Osteocyte (in vitro differentiated cells): Measurements from ENCODE around the gene ITGB7. TPM values are rescaled to one million over a fixed set of nuclear protein-coding genes. Genes with fewer than 3 reads are reported as not detected.

Experiments used
- DNase-seq: peaks from one replicate; pipeline ENCODE4 v3.0.0; 2021; ENCODE audit warnings: mixed read lengths; ENCODE audit not compliant: unreplicated experiment; ENCODE audit errors: extremely low spot score
- H3K27ac Mint-ChIP-seq: one replicate; pipeline ENCODE4 v1.8.0; 2021; ENCODE audit warnings: mild to moderate bottlenecking, mixed read lengths; ENCODE audit not compliant: unreplicated experiment
- H3K27me3 Mint-ChIP-seq: one replicate; pipeline ENCODE4 v1.8.0; 2021; ENCODE audit warnings: mixed read lengths; ENCODE audit not compliant: unreplicated experiment
- H3K36me3 Mint-ChIP-seq: one replicate; pipeline ENCODE4 v1.8.0; 2021; ENCODE audit warnings: mixed read lengths; ENCODE audit not compliant: unreplicated experiment
- H3K4me1 Mint-ChIP-seq: one replicate; pipeline ENCODE4 v1.8.0; 2021; ENCODE audit warnings: mixed read lengths; ENCODE audit not compliant: unreplicated experiment
- H3K4me3 Mint-ChIP-seq: one replicate; pipeline ENCODE4 v1.8.0; 2021; ENCODE audit warnings: mild to moderate bottlenecking, moderate library complexity, mixed read lengths; ENCODE audit not compliant: unreplicated experiment
- H3K9me3 Mint-ChIP-seq: one replicate; pipeline ENCODE4 v1.8.0; 2021; ENCODE audit warnings: mixed read lengths; ENCODE audit not compliant: unreplicated experiment
- CTCF ChIP-seq: fragments of 200-600 bp; sonication (generic); IDR thresholded peaks from 2 replicates; pipeline ENCODE4 v1.5.0; 2021; ENCODE audit warnings: antibody characterized with exemption, mild to moderate bottlenecking, moderate library complexity
- total RNA-seq: library from RNA; stranded (reverse); gene quantifications from 2 replicates; pipeline ENCODE4 v1.2.1, GENCODE V29; 2021

Gene ITGB7
- total RNA-seq, 1 donor from 2014 or later, result 0.83 TPM

GRCh38 chr12:53151039-53151438 lies 56.0 kb downstream of the ITGB7 start:
- Mint-ChIP-seq H3K4me1 (peaks cover 4% of the 10 kb centered on the region), H3K36me3 (no peaks in the 10 kb centered on the region), H3K4me3 (no peak overlapping the region), H3K27me3 (no peaks in the 10 kb centered on the region), H3K27ac (no peak overlapping the region), H3K9me3 (no peaks in the 10 kb centered on the region)
- no peak for TF ChIP-seq CTCF
- DNase-seq, result no peak

- Mint-ChIP-seq H3K27ac (no peak overlapping the region), H3K9me3 (no peaks in the 10 kb centered on the region), H3K27me3 (no peaks in the 10 kb centered on the region), H3K4me3 (no peak overlapping the region), H3K4me1 (peaks cover 2% of the 10 kb centered on the region), H3K36me3 (no peaks in the 10 kb centered on the region)
- DNase-seq, result no peak
- TF ChIP-seq CTCF, result no peak
These were observed 59.4 kb downstream of the ITGB7 start for GRCh38 chr12:53147653-53148052.

- Mint-ChIP-seq H3K27ac (no peak overlapping the region), H3K9me3 (no peaks in the 10 kb centered on the region), H3K27me3 (peaks cover 3% of the 10 kb centered on the region), H3K4me3 (no peak overlapping the region), H3K4me1 (peaks cover 2% of the 10 kb centered on the region), H3K36me3 (no peaks in the 10 kb centered on the region)
- DNase-seq, result no peak
- no peak for TF ChIP-seq CTCF
These were observed 59.9 kb downstream of the ITGB7 start for GRCh38 chr12:53147181-53147580.

GRCh38 chr12:53145383-53146260 lies 61.4 kb downstream of the ITGB7 start:
- H3K27ac Mint-ChIP-seq, result no peak overlapping the region
- DNase-seq, result peak; percentile 60

More at GRCh38 chr12:53145383-53146260, 61.4 kb downstream of the ITGB7 start:
- no peaks in the 10 kb centered on the region for H3K36me3 Mint-ChIP-seq
- H3K4me3 Mint-ChIP-seq, result no peak overlapping the region
- peaks cover 2% of the 10 kb centered on the region for H3K4me1 Mint-ChIP-seq
- no peaks in the 10 kb centered on the region for H3K9me3 Mint-ChIP-seq
- TF ChIP-seq CTCF, result no peak
- H3K27me3 Mint-ChIP-seq, result peaks cover 7% of the 10 kb centered on the region
